Psoas muscle (tissue), 8 donors: ENCODE measurements around the gene MTTP. TPM values are rescaled to one million over a fixed set of nuclear protein-coding genes. Genes with fewer than 3 reads are reported as not detected.

Source experiments
- ATAC-seq, 4 donors: fragments of 200-7000 bp; cut with Tn5 transposase; one replicate each; pipeline ENCODE4 v1.9.1; 2020; ENCODE audit warnings: moderate library complexity in 3 of 4, mild to moderate bottlenecking in 2 of 4
- DNase-seq, 2 donors: peaks; one replicate each; pipeline ENCODE4 v3.0.0-alpha.2; 2020
- H3K27ac ChIP-seq: fragments of 200-600 bp; one replicate; pipeline ENCODE4 v1.8.0; 2022
- H3K27me3 ChIP-seq, 3 donors: fragments of 200-600 bp in 1 of 3; one replicate each; pipeline versions ENCODE4 v1.6.1 to v1.8.0; 2013 to 2022; ENCODE audit warnings: low read length in 2 of 3, mild to moderate bottlenecking in 2 of 3, moderate library complexity in 1 of 3; ENCODE audit not compliant: insufficient read depth in 3 of 3
- H3K36me3 ChIP-seq, 2 donors: fragments of 200-600 bp in 1 of 2; one replicate each; pipeline versions ENCODE4 v1.6.1 to v1.8.0; 2013 to 2022; ENCODE audit warnings: low read depth in 1 of 2, mild to moderate bottlenecking in 1 of 2, moderate library complexity in 1 of 2; ENCODE audit not compliant: insufficient read depth in 1 of 2
- H3K4me1 ChIP-seq: fragments of 200-600 bp; one replicate; pipeline ENCODE4 v1.8.0; 2022
- H3K4me3 ChIP-seq: fragments of 200-600 bp; one replicate; pipeline ENCODE4 v1.8.0; 2022; ENCODE audit warnings: mild to moderate bottlenecking
- H3K9me3 ChIP-seq: fragments of 200-600 bp; one replicate; pipeline ENCODE4 v1.8.0; 2022
- CTCF ChIP-seq: fragments of 200-600 bp; IDR thresholded peaks from one replicate; pipeline ENCODE4 v1.8.0; 2022; ENCODE audit warnings: antibody characterized with exemption
- WGBS, 3 donors: extraction: QIAGEN DNeasy Blood & Tissue Kit; methylation state at CpG; one replicate each; pipeline versions ENCODE4 v1.1.6 to v1.1.7; 2013; 5-methylcytosine and 5-hydroxymethylcytosine counted together
- intact Hi-C, 2 donors: fragments of 100-400 bp; cut with DNase I; formaldehyde crosslinking; loops; one replicate each; pipeline versions ENCODE4 v1.11.0 to v1.14.2; 2022
- polyA plus RNA-seq, 3 donors: library from polyadenylated mRNA; stranded (reverse); fragments of 200-250 nt; gene quantifications; one replicate each; pipeline ENCODE4 v1.2.3, GENCODE V29; 2013
- total RNA-seq, 4 donors: library from RNA; stranded (reverse); fragmentation: NEBNext Ultra II Directional in 2 of 4; extraction: Animal tissue kit (Norgen Biotek cat#: 25700) in 2 of 4; gene quantifications; one replicate each; pipeline versions ENCODE4 v1.2.1 to v1.2.4, GENCODE V29; 2021 to 2023
- donor health status: healthy with polysubstance abuse.
- donor health status: DM: no; HTN: no; CAD: no; lungs with moderate emphysema.
- donor health status: Bipolar disorder and iron deficiency.
- donor health status: healthy.
- donor health status: DM: yes; HTN: yes; CAD: no.
- donor health status: DM: no; HTN: no; CAD: no.
- donor health status: DM: no; HTN: no; CAD: no.
- donor health status: DM: yes; HTN: yes; CAD: no.

MTTP gene
- total and polyA plus RNA-seq, 7 donors: 0.04 to 0.99 (median 0.28) TPM

DNA sequence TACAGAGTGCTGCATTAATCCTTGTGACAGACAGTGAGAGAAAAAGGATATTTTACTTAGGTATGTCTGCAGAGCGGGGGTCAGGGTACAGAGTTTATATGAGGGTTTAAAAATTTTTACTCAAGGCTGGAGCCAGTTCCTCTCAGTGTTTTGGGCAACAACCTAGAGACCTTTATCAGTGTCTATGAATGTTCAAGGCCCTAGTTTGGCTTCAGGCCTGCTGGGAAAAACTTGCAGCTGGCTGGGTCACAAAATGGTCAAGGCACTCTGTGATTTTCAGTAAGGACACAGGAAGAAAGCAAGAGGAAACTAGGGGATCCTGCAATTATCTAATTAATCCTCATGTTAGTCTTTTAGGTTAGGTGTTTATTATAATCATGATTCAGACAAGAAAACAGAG is 93.8 kb downstream of the MTTP start:
- intact Hi-C loops: no loop called here
- peaks cover 10% of the 10 kb centered on the region for H3K9me3 ChIP-seq

DNA sequence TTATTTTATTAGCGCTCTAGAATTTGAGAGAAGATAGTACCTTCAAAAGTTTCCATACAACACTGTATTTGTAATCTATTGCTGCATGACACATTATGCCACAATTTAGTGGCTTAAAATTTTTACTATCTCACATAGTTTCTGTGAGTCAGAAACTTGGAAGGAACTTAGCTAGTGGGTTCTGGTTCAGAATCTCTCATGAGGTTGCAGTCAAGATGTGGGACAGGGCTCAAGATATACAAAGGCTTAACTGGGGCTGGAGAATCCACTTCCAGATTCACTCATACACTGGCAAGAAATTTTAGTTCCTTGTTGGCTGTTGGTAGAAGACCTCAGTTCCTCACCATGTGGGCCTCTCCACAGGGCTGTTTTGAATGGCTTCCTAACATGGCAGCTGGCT is 94.5 kb downstream of the MTTP start:
- intact Hi-C loops: no loop called here
- H3K27ac ChIP-seq: no peak overlapping the region

More for the DNA sequence above, 93.8 kb downstream of the MTTP start:
- H3K4me3 ChIP-seq: no peak overlapping the region
- no peaks in the 10 kb centered on the region for H3K4me1 ChIP-seq
- H3K27me3 ChIP-seq: no peaks in the 10 kb centered on the region
- WGBS, 3 donors: 91 to 94% (median 92%) methylated on average over 1 of the region's 1 CpG
- no peaks in the 10 kb centered on the region for H3K36me3 ChIP-seq
- H3K27ac ChIP-seq: no peak overlapping the region
- ATAC-seq (no peak), DNase-seq (no peak)
- no peak for TF ChIP-seq CTCF

GRCh38 chr4:99670409-99671073 is 95.9 kb downstream of the MTTP start:
- ATAC-seq: no peak

More for the DNA sequence above, 94.5 kb downstream of the MTTP start:
- Histone ChIP-seq H3K27me3 (no peaks in the 10 kb centered on the region), H3K4me1 (no peaks in the 10 kb centered on the region), H3K36me3 (no peaks in the 10 kb centered on the region), H3K9me3 (peaks cover 16% of the 10 kb centered on the region), H3K4me3 (no peak overlapping the region)
- DNase-seq: no peak
- ATAC-seq: no peak
- no peak for TF ChIP-seq CTCF
- 98 to 100% (median 98%) methylated on average over 1 of the region's 1 CpG for WGBS, 3 donors

More at GRCh38 chr4:99670409-99671073, 95.9 kb downstream of the MTTP start:
- intact Hi-C loops: no loop called here
- Histone ChIP-seq H3K9me3 (peaks cover 16% of the 10 kb centered on the region), H3K36me3 (no peaks in the 10 kb centered on the region), H3K27ac (no peak overlapping the region), H3K4me3 (no peak overlapping the region), H3K27me3 (no peaks in the 10 kb centered on the region), H3K4me1 (no peaks in the 10 kb centered on the region)
- 82 to 96% (median 91%) methylated on average over 5 of the region's 5 CpGs for WGBS, 3 donors
- no peak for DNase-seq
- TF ChIP-seq CTCF: no peak

Other genes starting within 250 kb of the MTTP start
- gene ADH1C, start 222.1 kb upstream of the MTTP start, total RNA-seq: 1 to 10 TPM; 1.8 to 5.4 (median 3.4) TPM
- 10 to 100 TPM in 1 of 3 donors, 1 to 10 TPM in 2; 4.7 to 10.6 (median 6.4) TPM for gene ADH1C, start 222.1 kb upstream of the MTTP start, polyA plus RNA-seq
- not detected for gene ADH7, start 139.5 kb upstream of the MTTP start, total RNA-seq
- not detected for gene ADH7, start 139.5 kb upstream of the MTTP start, polyA plus RNA-seq
- gene C4orf17, start 63.8 kb upstream of the MTTP start, total RNA-seq: not detected
- not detected for gene C4orf17, start 63.8 kb upstream of the MTTP start, polyA plus RNA-seq
- 1 to 10 TPM; 2.9 to 4.6 (median 4.3) TPM for gene TRMT10A, start 10.8 kb upstream of the MTTP start, total RNA-seq
- gene TRMT10A, start 10.8 kb upstream of the MTTP start, polyA plus RNA-seq: 1 to 10 TPM; 2.1 to 7.2 (median 5.9) TPM
- 100 to 1,000 TPM in 2 of 4 donors, 10 to 100 TPM in 2; 58.1 to 151 (median 92.5) TPM for gene C4orf54, start 83.0 kb downstream of the MTTP start, total RNA-seq
- 10 to 100 TPM in 2 of 3 donors, 1 to 10 TPM in 1; 3.3 to 35.7 (median 34.0) TPM for gene C4orf54, start 83.0 kb downstream of the MTTP start, polyA plus RNA-seq
- 1 to 10 TPM in 2 of 4 donors, under 1 TPM in 2; 0.46 to 1.3 (median 0.76) TPM for gene DAPP1, start 242.0 kb downstream of the MTTP start, total RNA-seq
- gene DAPP1, start 242.0 kb downstream of the MTTP start, polyA plus RNA-seq: under 1 TPM; 0.06 to 0.53 (median 0.18) TPM